GM12873 (cell line): Measurements from ENCODE around the gene SLC9A3.

Experiments
- TF ChIP-seq, protein P1 (sequence below): IDR thresholded peaks from 2 replicates; pipeline ENCODE4 v1.5.1; 2012; ENCODE audit warnings: low read depth, mild to moderate bottlenecking, moderate library complexity, low read length, control low read depth; ENCODE audit not compliant: insufficient read depth; ENCODE audit errors: missing control alignments

SLC9A3 gene

GRCh38 chr5:475704-476101, 48.5 kb downstream of the SLC9A3 start:
- TF ChIP-seq, protein P1, sequence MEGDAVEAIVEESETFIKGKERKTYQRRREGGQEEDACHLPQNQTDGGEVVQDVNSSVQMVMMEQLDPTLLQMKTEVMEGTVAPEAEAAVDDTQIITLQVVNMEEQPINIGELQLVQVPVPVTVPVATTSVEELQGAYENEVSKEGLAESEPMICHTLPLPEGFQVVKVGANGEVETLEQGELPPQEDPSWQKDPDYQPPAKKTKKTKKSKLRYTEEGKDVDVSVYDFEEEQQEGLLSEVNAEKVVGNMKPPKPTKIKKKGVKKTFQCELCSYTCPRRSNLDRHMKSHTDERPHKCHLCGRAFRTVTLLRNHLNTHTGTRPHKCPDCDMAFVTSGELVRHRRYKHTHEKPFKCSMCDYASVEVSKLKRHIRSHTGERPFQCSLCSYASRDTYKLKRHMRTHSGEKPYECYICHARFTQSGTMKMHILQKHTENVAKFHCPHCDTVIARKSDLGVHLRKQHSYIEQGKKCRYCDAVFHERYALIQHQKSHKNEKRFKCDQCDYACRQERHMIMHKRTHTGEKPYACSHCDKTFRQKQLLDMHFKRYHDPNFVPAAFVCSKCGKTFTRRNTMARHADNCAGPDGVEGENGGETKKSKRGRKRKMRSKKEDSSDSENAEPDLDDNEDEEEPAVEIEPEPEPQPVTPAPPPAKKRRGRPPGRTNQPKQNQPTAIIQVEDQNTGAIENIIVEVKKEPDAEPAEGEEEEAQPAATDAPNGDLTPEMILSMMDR: no peak

- TF ChIP-seq, protein P1: no peak
These were observed 49.2 kb downstream of the SLC9A3 start for GRCh38 chr5:474840-475661.

- TF ChIP-seq, protein P1: no peak
These were observed 50.6 kb downstream of the SLC9A3 start for GRCh38 chr5:473551-474192.

DNA sequence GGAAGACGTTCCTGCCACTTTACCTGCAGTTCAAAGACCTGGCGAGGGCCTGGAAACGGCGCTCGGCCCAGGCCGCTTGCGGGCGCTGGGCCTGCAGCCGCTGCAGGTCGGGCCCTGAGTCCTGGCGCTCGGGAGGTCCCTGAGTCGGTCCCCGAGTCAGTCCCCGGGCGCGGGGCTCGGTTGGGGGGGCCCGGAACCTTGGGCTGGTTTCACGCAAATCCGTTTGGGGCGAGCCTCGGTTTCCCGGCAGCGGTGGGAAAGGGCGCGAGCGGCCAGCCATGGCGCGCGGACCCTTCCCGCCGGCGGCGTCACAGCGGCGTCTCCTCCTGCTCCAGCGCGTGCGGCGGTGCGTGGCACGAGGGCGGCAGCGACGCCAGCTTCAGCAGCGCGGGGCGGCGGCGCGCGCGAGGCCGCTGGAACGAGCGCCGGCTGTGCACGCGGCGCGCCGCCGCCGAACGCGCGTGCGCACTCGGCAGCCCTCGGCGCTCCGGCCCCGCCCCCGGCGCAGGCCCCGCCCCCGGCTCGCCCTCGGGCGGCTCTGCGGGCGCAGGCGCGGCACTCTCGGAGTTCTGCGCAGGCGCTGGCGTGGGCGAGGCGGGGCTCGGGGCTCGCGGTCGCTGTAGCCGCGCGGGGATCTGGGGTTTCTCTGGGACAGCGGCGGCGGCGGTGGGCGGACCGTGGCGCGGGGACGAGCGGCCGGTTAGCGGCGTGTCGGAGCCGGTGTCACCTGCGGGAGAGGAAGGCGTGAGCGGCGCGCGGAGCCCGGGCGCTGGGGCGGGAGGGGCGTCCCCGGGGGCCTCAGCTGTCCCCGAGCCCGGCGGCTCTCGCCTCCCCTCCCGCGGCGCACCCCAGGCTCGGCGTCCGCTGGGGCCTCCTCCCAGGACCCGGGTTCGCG, 51.3 kb downstream of the SLC9A3 start:
- TF ChIP-seq, protein P1: no peak

GRCh38 chr5:472076-472655, 52.1 kb downstream of the SLC9A3 start:
- TF ChIP-seq, protein P1: no peak

DNA sequence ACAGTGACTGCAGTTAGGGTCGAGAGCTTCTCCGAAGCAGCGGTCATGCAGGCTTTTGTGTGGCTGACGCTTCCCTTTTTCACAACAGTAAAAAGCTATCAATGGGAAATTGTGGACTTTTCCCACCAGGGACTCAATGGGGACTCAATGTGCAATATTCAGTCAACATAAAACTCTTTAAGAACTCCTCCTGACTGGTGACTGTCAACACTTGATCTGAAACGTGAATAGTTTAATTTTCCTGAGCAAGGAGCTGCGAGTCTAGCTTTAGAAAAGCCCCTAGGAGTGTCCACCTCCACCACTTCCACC, 52.5 kb downstream of the SLC9A3 start:
- TF ChIP-seq, protein P1: no peak
